Epithelial cell of proximal tubule (primary cell): ENCODE results near the gene VAV3. TPM values are rescaled to one million over a fixed set of nuclear protein-coding genes. Genes with fewer than 3 reads are reported as not detected.

ENCODE experiments used
- DNase-seq: peaks from one replicate; pipeline ENCODE4 v3.0.0-alpha.2; 2011; ENCODE audit warnings: low read depth
- H3K4me3 ChIP-seq: 2 replicates; pipeline ENCODE4 v1.5.1; 2011; ENCODE audit warnings: low read depth, mild to moderate bottlenecking, low read length
- total RNA-seq: library from RNA; depleted of rRNA; stranded (reverse); fragments of >200 nt; gene quantifications from 2 replicates; pipeline ENCODE4 v1.2.3, GENCODE V29; 2015
- TF ChIP-seq, protein P1 (sequence below): conservative IDR thresholded peaks from 2 replicates; pipeline ENCODE4 v1.5.1; 2012; ENCODE audit warnings: low read depth, mild to moderate bottlenecking, low read length

The VAV3 gene
- total RNA-seq, 1 donor from 2014 or later, result 9.7 TPM

DNA sequence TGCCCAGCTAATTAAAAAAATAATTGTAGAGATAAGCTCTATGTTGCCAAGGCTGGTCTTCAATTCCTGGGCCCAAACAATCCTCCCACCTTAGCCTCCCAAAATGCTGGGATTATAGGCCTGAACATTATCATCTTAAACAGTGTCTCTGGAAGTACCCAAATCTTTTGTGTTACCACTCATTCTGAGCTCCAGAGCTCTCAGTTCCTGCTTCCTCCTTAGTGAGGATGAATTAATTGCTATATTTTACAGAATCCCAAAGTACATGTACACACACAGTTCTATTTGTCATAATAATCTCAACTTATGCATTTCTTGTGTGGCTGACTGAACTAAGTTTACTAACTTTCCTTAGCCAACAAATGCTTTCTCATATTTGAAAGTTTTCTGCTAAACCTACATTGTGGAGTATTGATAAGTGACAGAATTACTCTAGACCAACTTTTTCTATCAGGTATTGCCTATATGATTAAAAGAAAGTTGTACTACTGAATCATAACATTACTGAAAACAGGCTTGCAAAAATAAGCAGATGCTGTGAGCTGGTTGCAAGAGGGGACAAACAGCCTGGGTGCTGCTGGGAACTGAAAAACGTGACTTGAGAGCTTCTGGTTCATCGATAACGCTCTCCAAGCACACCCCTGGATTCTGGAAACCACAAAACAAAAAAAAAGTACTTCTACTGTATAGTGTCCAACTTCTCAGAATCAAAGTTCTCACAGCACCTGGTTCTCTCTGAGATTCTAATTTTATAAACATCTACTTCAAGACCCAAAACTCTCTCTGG is 15.3 kb downstream of the VAV3 start:
- no peak overlapping the region for H3K4me3 ChIP-seq
- no peak for DNase-seq
- TF ChIP-seq, protein P1, sequence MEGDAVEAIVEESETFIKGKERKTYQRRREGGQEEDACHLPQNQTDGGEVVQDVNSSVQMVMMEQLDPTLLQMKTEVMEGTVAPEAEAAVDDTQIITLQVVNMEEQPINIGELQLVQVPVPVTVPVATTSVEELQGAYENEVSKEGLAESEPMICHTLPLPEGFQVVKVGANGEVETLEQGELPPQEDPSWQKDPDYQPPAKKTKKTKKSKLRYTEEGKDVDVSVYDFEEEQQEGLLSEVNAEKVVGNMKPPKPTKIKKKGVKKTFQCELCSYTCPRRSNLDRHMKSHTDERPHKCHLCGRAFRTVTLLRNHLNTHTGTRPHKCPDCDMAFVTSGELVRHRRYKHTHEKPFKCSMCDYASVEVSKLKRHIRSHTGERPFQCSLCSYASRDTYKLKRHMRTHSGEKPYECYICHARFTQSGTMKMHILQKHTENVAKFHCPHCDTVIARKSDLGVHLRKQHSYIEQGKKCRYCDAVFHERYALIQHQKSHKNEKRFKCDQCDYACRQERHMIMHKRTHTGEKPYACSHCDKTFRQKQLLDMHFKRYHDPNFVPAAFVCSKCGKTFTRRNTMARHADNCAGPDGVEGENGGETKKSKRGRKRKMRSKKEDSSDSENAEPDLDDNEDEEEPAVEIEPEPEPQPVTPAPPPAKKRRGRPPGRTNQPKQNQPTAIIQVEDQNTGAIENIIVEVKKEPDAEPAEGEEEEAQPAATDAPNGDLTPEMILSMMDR, result no peak

DNA sequence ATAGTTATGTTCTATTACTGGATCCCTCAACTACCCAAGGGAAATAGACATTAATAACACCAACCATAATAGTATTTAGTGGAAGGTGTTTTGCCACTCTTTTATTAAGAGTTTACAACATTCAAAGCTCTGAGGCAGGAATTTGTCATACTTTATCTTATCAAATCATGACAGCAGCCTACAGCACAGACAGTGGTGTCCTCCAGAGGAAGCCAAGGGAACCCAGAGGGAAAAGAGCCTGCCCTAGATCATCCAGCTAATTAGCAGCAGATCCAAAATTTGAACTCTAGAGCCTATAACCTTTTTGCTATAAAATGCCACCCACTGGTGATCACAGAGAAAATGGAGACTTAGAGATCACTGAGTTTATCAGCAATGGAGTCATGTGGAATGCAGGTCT is 18.2 kb downstream of the VAV3 start:
- TF ChIP-seq, protein P1, result no peak
- H3K4me3 ChIP-seq, result no peak overlapping the region
- DNase-seq, result no peak

DNA sequence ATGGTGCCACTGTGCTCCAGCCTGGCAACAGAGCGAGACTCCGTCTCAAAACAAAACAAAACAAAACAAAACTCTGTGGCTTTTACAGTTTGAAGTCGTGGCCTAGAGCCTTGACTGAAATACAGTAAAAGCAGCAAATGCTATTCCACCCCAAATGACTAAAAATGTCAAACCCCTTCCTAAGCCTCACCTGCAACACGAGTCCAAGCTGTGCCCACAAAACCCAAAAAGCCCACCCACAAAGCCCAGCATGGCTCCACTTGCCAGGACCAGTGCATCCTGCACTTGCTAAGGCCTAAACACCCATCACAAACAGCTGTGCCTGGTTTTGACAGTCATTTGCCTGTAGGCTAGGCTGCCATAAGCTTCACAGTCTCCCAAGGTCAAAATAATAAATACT is 21.3 kb downstream of the VAV3 start:
- TF ChIP-seq, protein P1, result no peak
- no peak for DNase-seq
- no peak overlapping the region for H3K4me3 ChIP-seq

DNA sequence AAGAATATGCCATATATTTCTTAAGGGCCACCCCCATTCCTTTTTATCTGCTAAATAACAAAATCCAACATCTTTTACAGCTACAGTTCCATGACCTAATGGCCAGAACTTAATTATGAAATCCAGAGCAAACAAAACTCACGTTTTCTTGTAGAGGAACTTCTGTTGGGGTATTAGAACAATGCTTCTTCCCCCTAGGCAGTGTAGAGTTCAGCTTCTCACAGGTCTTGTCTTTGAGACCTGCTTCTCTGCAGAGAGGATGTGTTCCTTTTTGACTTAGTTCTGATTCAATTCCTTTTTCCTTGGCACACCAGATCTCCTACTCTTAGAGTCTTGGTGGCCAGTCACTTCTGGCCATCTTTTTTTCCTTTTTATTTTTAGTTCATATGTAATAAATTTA is 22.2 kb downstream of the VAV3 start:
- H3K4me3 ChIP-seq, result no peak overlapping the region
- no peak for DNase-seq
- TF ChIP-seq, protein P1, result no peak

DNA sequence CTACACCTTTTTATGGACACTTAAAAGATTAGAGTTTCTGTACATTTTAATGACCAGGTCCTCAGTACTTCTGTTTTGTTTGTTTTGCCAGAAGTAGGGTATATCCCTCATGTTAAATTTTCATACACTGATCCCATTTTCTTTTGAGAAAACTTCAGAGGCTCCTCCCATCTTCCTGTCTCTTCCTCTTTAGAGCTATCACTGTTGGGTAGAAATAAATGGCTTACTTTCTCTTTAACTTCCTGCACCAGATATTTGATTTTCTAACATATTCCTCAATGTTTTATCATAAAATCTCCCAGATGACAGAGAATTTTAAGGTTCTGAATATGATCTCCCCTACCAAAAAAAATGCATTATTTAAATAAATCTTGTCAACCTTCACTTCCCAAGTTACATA is 23.4 kb downstream of the VAV3 start:
- TF ChIP-seq, protein P1, result no peak
- H3K4me3 ChIP-seq, result no peak overlapping the region
- no peak for DNase-seq

DNA sequence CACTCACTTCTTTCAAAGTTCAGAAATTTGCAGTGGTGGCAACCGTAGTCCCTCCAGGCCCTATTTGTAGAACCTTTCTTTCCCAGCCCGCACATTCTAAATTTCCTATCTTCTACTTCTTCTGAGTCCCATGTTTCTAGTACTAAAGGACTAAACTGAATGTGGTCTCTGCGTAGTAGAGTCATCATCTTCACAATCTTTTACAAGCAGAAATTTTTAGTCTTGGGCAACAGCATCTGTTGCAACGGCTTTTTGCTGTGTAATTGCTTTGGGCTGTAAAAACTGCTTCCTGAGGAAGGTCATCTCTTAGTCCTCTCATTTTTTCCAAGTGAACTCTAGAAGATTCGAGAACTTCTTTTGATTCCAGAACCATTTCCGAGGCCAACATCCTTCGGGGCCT is 23.9 kb downstream of the VAV3 start:
- H3K4me3 ChIP-seq, result no peak overlapping the region
- DNase-seq, result no peak
- TF ChIP-seq, protein P1, result no peak

DNA sequence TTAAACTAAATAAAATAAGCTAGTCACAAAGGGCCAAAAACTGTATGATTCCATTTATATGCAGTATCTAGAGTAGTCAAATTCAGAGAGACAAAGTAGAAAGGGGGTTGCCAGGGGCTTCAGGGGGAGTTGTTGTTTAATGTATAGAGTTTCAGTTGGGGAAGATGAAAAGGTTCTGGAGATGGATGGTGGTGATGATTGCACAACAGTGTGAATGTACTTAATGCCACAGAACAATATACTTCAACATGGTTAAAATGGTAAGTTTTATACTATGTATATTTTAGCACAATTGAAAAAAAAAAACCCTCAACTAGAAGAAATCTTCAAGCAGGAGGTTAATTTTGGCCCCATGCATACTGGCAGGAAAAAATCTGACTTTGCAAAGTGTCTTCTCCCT is 24.3 kb downstream of the VAV3 start:
- H3K4me3 ChIP-seq, result no peak overlapping the region
- TF ChIP-seq, protein P1, result no peak
- DNase-seq, result no peak
